Suprapubic skin (tissue), 4 donors: Measurements from ENCODE around the gene TLE4. TPM values are rescaled to one million over a fixed set of nuclear protein-coding genes. Genes with fewer than 3 reads are reported as not detected.
"Not testable (repeated sequence)": the region's sequence is repeated elsewhere in the genome, so short reads cannot be mapped to it uniquely, and the experiment has no call there.

ENCODE experiments used
- DNase-seq, 2 donors: peaks; one replicate each; pipeline ENCODE4 v3.0.0-alpha.2; 2019; ENCODE audit warnings: low spot score in 2 of 2
- H3K27ac ChIP-seq: fragments of 200-600 bp; sonication (generic); one replicate; pipeline ENCODE4 v1.5.1; 2019
- H3K27me3 ChIP-seq: fragments of 200-600 bp; sonication (generic); one replicate; pipeline ENCODE4 v1.5.1; 2019
- H3K36me3 ChIP-seq: fragments of 200-600 bp; sonication (generic); one replicate; pipeline ENCODE4 v1.5.1; 2019
- H3K4me1 ChIP-seq: fragments of 200-600 bp; sonication (generic); one replicate; pipeline ENCODE4 v1.5.1; 2019
- H3K4me3 ChIP-seq: fragments of 200-600 bp; sonication (generic); one replicate; pipeline ENCODE4 v1.5.1; 2019; ENCODE audit warnings: mild to moderate bottlenecking
- H3K9me3 ChIP-seq: fragments of 200-600 bp; sonication (generic); one replicate; pipeline ENCODE4 v1.5.1; 2019
- CTCF ChIP-seq, 2 donors: fragments of 200-600 bp in 1 of 2; fragments of 450-650 bp in 1 of 2; sonication (generic) in 1 of 2; IDR thresholded peaks; one replicate each; pipeline ENCODE4 v1.5.1; 2016 to 2019; ENCODE audit warnings: antibody characterized with exemption in 2 of 2, mild to moderate bottlenecking in 1 of 2, moderate library complexity in 1 of 2
- EP300 ChIP-seq: sonication (generic); formaldehyde crosslinking; IDR thresholded peaks from one replicate; pipeline ENCODE4 v1.6.1; 2017; ENCODE audit warnings: antibody characterized with exemption
- POLR2A ChIP-seq, 2 donors: fragments of 450-650 bp; IDR thresholded peaks; one replicate each; pipeline ENCODE4 v1.6.1; 2017; ENCODE audit warnings: antibody characterized with exemption in 2 of 2, mild to moderate bottlenecking in 2 of 2, moderate library complexity in 2 of 2
- POLR2AphosphoS5 ChIP-seq, 3 donors: sonication (generic); formaldehyde crosslinking; IDR thresholded peaks; one replicate each; pipeline ENCODE4 v1.6.1; 2017; ENCODE audit warnings: antibody characterized with exemption in 3 of 3
- WGBS: methylation state at CpG from one replicate; pipeline ENCODE4 v1.1.5; 2018; 5-methylcytosine and 5-hydroxymethylcytosine counted together
- total RNA-seq, 4 donors: library from RNA; depleted of rRNA; stranded (reverse); fragments of >200 nt; gene quantifications; one replicate each; pipeline ENCODE4 v1.1.0, GENCODE V29; 2016

TLE4 gene
- total RNA-seq, 4 donors from 2014 or later, result 44.3 to 109 (median 67.0) TPM

GRCh38 chr9:79745752-79746336, 174.1 kb downstream of the TLE4 start:
- no peak for DNase-seq
- 83% methylated on average over 4 of the region's 4 CpGs for WGBS
- Histone ChIP-seq H3K4me1 (no peaks in the 10 kb centered on the region), H3K4me3 (no peak overlapping the region), H3K9me3 (no peaks in the 10 kb centered on the region), H3K27ac (no peak overlapping the region), H3K27me3 (no peaks in the 10 kb centered on the region), H3K36me3 (no peaks in the 10 kb centered on the region)
- TF ChIP-seq EP300 (no peak), POLR2A (IDR thresholded peaks at IDR 0.05) (no peak), CTCF (IDR thresholded peaks at IDR 0.05) (no peak), POLR2AphosphoS5 (IDR thresholded peaks at IDR 0.05) (no peak)

GRCh38 chr9:79751895-79752466, 180.2 kb downstream of the TLE4 start:
- H3K27me3 ChIP-seq, H3K36me3 ChIP-seq, H3K27ac ChIP-seq, DNase-seq, H3K4me3 ChIP-seq, H3K9me3 ChIP-seq, H3K4me1 ChIP-seq: not testable (repeated sequence)
- WGBS, result 93% methylated on average over 1 of the region's 1 CpG

GRCh38 chr9:79756414-79756813, 184.6 kb downstream of the TLE4 start:
- no peak for DNase-seq
- 61% methylated on average over 2 of the region's 2 CpGs for WGBS
- no peak overlapping the region for H3K4me3 ChIP-seq
- TF ChIP-seq POLR2AphosphoS5 (IDR thresholded peaks at IDR 0.05), result no peak
- TF ChIP-seq POLR2A (IDR thresholded peaks at IDR 0.05), result no peak
- no peak for TF ChIP-seq CTCF (IDR thresholded peaks at IDR 0.05)
- no peak for TF ChIP-seq EP300
- no peak overlapping the region for H3K27ac ChIP-seq
- no peaks in the 10 kb centered on the region for H3K27me3 ChIP-seq
- H3K4me1 ChIP-seq, result no peaks in the 10 kb centered on the region
- no peaks in the 10 kb centered on the region for H3K36me3 ChIP-seq
- no peaks in the 10 kb centered on the region for H3K9me3 ChIP-seq

- no peak for DNase-seq
- Histone ChIP-seq H3K4me3 (no peak overlapping the region), H3K36me3 (no peaks in the 10 kb centered on the region), H3K9me3 (no peaks in the 10 kb centered on the region), H3K27ac (no peak overlapping the region), H3K4me1 (no peaks in the 10 kb centered on the region), H3K27me3 (no peaks in the 10 kb centered on the region)
- no peak for TF ChIP-seq CTCF (IDR thresholded peaks at IDR 0.05)
- no peak for TF ChIP-seq EP300
- TF ChIP-seq POLR2A (IDR thresholded peaks at IDR 0.05), result no peak
Observed at GRCh38 chr9:79757074-79757473, 185.3 kb downstream of the TLE4 start.

GRCh38 chr9:79757881-79758669, 186.3 kb downstream of the TLE4 start:
- H3K27ac ChIP-seq, result no peak overlapping the region
- no peak for DNase-seq
- TF ChIP-seq CTCF (IDR thresholded peaks at IDR 0.05) (no peak), EP300 (no peak), POLR2AphosphoS5 (IDR thresholded peaks at IDR 0.05) (no peak), POLR2A (IDR thresholded peaks at IDR 0.05) (no peak)
- H3K4me1 ChIP-seq, result no peaks in the 10 kb centered on the region
- 55% methylated on average over 2 of the region's 2 CpGs for WGBS
- no peaks in the 10 kb centered on the region for H3K36me3 ChIP-seq
- no peaks in the 10 kb centered on the region for H3K27me3 ChIP-seq
- H3K9me3 ChIP-seq, result no peaks in the 10 kb centered on the region
- no peak overlapping the region for H3K4me3 ChIP-seq
